Renal cortical epithelial cell (primary cell): ENCODE results near the gene GCDH. TPM values are rescaled to one million over a fixed set of nuclear protein-coding genes. Genes with fewer than 3 reads are reported as not detected.
"Not testable (repeated sequence)": the region's sequence is repeated elsewhere in the genome, so short reads cannot be mapped to it uniquely, and the experiment has no call there.

Experiments
- DNase-seq: peaks from one replicate; pipeline ENCODE4 v3.0.0-alpha.2; 2011; ENCODE audit warnings: low read depth
- total RNA-seq: library from RNA; depleted of rRNA; stranded (reverse); fragments of >200 nt; gene quantifications from 2 replicates; pipeline ENCODE4 v1.2.3, GENCODE V29; 2014

Gene GCDH
- total RNA-seq, 1 donor from 2014 or later, result 23.4 TPM

- DNase-seq, result peak; percentile 84
Measured at GRCh38 chr19:12872941-12873890, 17.7 kb upstream of the GCDH start.

DNA sequence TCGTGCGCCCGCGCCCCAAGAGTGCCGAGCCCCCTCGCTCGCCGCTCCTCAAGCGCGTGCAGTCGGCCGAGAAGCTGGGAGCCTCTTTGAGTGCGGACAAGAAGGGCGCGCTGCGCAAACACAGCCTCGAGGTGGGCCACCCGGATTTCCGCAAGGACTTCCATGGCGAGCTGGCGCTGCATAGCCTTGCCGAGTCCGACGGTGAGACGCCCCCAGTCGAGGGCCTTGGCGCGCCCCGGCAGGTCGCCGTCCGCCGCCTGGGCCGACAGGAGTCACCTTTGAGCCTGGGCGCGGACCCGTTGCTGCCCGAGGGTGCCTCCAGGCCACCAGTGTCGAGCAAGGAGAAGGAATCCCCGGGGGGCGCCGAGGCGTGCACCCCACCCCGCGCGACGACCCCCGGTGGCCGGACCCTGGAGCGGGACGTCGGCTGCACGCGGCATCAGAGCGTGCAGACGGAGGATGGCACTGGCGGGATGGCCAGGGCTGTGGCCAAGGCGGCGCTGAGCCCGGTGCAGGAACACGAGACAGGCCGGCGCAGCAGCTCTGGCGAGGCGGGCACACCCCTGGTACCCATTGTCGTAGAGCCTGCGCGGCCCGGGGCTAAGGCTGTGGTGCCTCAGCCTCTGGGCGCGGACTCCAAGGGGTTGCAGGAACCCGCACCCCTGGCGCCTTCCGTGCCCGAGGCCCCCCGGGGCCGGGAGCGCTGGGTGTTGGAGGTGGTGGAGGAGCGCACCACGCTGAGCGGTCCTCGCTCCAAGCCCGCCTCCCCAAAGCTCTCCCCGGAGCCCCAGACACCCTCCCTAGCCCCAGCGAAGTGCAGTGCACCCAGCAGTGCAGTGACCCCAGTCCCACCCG lies 16.8 kb upstream of the GCDH start:
- DNase-seq, result no peak

GRCh38 chr19:12875086-12875485 lies 15.9 kb upstream of the GCDH start:
- DNase-seq, result no peak

GRCh38 chr19:12880551-12881171 lies 10.3 kb upstream of the GCDH start:
- DNase-seq, result no peak

- DNase-seq, result peak; percentile 79
Measured at GRCh38 chr19:12881172-12881808, 9.7 kb upstream of the GCDH start, which contains the start of gene DNASE2. Gene DNASE2 (minus strand): TSS chr19:12881449. CDS start chr19:12881375, 74 bp downstream.

DNA sequence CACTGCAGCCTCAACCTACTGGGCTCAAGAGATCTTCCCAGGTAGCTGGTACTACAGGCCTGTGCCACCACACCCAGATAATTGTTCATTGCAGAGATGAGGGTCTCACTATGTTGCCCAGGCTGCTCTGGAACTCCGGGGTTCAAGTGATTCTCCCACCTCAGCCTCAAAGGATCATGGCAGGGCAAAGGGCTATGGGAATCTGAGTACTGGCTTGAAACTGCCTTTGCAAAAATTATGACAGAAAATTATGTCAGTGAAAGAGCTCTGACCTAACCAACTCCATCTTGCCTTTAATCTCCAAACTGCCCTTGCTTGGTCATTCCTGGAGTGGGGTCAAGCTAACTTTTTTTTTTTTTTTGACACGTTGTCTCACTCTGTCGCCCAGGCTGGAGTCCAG lies 8.4 kb upstream of the GCDH start:
- DNase-seq, result no peak

DNA sequence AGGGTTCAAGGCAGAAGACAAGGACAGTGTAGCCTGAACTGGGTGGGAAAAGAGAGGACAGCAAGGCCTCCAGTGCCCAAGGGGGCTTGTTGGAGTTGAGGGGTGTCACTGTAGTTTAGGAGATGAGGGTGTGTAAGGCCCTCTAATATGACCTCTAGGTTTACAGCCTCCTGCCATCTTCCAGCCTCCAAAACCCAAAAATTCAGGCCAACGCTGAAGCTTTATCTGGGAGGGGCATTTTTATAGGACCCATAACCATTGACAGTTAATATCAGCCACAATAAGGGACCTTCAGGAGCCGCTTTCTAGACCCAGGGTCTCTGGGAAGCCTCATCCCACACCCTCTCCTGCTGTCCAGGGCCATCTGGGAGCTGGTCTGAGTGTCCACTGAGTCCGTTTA lies 6.8 kb upstream of the GCDH start:
- DNase-seq, result no peak

- DNase-seq, result no peak
Measured at GRCh38 chr19:12884627-12884925, 6.4 kb upstream of the GCDH start.

- DNase-seq, result no peak
Measured at GRCh38 chr19:12884926-12885748, 5.8 kb upstream of the GCDH start.

DNA sequence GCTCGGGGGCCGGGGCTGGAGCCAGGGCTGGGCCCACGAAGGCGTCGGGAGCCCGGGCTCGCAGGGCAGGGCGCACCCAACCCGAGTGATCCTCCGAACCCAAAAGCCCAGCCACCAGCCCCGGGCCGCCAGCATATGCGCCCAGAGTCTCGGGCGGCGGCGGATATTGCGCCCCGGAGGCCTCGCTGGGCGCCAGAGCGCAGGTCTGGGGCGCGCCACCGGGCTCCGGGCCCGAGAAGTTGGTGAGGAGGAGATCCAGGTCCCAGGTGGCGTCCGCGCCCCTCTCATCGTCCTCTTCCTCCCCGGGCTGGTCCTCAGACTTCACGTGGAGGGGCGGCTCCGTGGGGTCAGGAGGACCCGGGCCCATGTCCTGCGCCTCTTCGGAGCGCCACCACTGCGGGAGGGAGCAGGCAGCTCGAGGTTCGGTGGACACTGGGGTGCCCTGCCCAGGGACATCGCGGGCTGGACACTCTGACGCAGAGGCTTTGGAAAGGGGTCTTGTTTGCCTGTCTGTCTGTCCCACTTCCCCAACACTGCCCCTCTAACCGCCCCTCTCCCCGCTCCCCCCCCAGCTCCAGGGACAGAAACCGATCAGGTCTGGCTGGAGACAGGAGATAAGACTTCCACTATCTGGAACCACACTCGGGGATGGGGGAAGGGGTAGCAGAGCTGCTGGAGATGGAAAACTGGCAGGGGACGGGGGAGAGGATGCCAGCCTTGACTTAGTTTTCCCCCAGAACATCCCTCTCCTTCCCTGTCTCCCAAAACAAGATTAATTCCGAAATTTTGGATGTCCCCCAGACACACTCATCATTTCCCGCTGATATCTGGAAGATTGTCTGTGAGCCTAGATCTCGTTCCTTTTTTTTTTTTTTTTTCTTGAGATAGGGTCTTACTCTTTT lies 5.0 kb upstream of the GCDH start:
- DNase-seq, result no peak

DNA sequence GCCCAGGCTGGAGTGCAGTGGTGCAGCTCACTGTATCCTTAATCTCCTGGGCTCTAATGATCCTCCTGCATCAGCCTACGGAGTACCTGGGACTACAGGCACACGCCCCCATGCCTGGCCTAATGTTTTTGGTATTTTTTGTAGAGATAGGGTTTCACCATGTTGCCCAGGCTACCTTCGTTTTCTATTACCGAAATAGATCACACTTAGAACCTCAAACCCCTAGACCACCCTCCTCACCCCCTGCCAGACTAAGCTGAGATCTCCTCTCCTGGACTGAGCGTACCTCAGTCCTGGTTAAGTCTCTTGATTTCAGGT lies 4.3 kb upstream of the GCDH start:
- DNase-seq, result no peak

DNA sequence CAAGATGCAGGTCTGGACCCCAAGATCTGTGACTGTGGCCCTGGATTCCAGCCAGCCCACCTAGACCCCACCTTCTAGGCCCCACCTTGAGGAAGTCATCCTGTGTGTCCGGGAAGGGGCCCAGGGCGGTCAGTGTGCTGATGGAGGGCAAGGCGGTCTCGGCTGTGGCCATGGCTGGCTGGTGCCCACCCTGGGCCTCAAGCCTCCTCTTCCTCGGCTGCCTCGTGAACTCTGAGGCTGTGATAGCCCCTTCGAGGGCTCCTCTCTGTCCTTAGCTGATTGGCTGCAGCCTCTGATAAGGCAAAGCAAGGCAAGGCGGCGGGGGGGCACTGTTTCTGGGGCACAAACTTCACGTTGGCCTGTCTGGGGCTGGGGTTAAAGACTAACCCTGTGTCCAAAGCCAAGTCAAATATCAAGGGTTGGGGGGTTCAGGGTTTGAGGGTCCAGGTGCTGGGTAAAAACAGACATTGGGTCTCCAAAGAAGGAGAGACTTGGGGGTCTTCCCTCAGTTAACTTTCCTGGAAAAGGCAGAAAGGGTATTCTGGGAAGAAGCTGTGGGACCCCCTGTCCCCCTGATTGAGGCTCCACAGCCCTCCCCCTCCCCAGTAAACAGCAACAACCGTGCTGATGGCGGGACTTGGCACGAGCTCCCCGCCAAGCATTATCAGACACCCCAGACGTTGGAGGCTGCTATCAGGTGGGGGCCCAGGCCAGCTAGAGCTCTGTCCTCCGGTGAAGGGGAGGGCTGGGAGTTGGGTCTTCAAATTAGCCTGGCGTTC lies 3.8 kb upstream of the GCDH start, which contains the start of gene KLF1:
Gene KLF1, minus strand, starts transcription at position 233 of the 779 bp plus-strand sequence. Its CDS starts 61 bp downstream, at position 172.
- DNase-seq, result no peak

- DNase-seq, result no peak
Measured at GRCh38 chr19:12888006-12888603, 2.9 kb upstream of the GCDH start.

DNA sequence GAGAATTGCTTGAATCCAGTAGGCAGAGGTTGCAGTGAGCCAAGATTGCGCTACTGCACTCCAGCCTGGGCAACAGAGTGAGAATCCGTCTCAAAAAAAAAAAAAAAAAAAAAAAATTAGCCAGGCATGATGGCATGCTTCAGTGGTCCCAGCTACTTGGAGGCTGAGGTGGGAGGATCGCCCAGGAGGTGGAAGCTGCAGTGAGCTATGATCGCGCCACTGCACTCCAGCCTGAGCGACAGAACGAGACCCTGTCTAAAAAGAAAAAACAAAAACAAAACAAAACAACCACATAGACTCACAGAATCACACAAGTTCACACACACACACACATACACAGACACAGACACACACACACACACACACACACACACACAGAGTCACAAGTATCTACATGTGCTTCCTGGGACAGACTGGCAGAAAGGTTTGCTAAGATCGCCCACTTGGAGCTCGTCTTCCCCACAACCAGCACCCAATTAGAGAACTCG lies 617 bp upstream of the GCDH start:
- DNase-seq, result not testable (repeated sequence)

- no peak for DNase-seq
Measured at GRCh38 chr19:12891553-12892021, 627 bp downstream of the GCDH start.

DNA sequence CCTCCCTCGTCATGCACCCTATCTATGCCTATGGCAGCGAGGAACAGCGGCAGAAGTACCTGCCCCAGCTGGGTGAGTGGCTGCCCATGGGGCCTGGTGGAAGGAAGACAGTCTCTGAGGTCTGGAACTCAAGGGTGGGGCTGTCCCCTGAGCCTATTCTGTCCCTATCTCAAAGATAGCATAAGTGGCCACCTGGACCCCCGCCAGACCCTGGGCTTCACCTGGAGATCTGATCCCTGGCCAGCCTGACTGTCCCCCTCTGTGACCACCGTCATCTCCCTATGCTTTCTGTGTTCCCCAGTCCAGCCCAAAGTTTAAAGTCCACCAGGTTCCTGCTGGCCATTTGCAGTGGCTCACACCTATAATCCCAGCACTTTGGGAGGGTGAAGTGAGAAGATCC lies 2.6 kb downstream of the GCDH start:
- no peak for DNase-seq

- DNase-seq, result no peak
Measured at GRCh38 chr19:12896460-12896859, 5.5 kb downstream of the GCDH start.

DNA sequence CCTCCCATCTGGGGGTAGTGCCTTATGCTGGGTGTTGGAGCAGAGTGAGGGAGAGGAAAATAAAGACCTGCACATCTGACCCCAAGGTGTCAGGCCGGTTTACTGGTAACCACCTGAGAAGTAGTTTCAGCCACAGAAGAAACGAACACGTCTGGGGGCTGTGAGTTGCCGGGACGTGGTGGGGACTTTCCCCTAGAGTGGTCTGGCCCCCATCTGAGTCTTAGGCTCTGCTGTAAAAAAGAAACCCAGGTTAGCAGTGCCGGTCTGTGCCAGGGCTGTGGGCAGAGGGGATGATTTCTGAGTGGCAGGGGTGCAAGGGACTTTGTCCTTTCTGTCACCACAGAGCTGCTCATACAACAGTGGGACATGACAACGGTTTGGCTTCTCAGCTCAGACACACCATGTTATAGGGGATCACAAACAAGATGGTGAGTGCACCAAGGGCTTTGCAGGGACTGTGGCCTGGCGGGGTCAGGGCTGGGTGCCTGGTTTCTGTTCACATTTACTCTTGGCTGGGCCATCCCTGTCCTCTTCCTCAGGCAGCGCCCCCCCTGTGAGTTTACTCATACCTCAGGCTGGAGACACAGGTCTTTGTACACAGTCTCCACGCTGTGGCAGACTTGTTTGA lies 9.0 kb downstream of the GCDH start:
- DNase-seq, result no peak
